ENCODE measurements around the gene CCNI. TPM values are rescaled to one million over a fixed set of nuclear protein-coding genes. Genes with fewer than 3 reads are reported as not detected.
"Not testable (repeated sequence)": the region's sequence is repeated elsewhere in the genome, so short reads cannot be mapped to it uniquely, and the experiment has no call there.

CCNI gene
- total RNA-seq, 4 donors from 2014 or later: 302 to 449 (median 371) TPM

GRCh38 chr4:77040854-77041725 lies 34.7 kb downstream of the CCNI start:
- Histone ChIP-seq H3K9me3 (no peaks in the 10 kb centered on the region), H3K4me1 (peaks cover 11 to 16% of the 10 kb centered on the region in 2 donors), H3K4me3 (replicated peaks in 1 of 3) (no peak overlapping the region), H3K27me3 (no peaks in the 10 kb centered on the region), H3K36me3 (peaks cover 0 to 1% of the 10 kb centered on the region in 2 donors), H3K27ac (no peak overlapping the region)
- WGBS, 2 donors: 94 to 96% methylated on average over 2 of the region's 2 CpGs
- TF ChIP-seq, protein P1, sequence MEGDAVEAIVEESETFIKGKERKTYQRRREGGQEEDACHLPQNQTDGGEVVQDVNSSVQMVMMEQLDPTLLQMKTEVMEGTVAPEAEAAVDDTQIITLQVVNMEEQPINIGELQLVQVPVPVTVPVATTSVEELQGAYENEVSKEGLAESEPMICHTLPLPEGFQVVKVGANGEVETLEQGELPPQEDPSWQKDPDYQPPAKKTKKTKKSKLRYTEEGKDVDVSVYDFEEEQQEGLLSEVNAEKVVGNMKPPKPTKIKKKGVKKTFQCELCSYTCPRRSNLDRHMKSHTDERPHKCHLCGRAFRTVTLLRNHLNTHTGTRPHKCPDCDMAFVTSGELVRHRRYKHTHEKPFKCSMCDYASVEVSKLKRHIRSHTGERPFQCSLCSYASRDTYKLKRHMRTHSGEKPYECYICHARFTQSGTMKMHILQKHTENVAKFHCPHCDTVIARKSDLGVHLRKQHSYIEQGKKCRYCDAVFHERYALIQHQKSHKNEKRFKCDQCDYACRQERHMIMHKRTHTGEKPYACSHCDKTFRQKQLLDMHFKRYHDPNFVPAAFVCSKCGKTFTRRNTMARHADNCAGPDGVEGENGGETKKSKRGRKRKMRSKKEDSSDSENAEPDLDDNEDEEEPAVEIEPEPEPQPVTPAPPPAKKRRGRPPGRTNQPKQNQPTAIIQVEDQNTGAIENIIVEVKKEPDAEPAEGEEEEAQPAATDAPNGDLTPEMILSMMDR (IDR thresholded peaks at IDR 0.05): no peak
- TF ChIP-seq POLR2A (IDR thresholded peaks at IDR 0.05): no peak
- intact Hi-C loops (cut with DNase I): no loop called here
- no peak for DNase-seq

DNA sequence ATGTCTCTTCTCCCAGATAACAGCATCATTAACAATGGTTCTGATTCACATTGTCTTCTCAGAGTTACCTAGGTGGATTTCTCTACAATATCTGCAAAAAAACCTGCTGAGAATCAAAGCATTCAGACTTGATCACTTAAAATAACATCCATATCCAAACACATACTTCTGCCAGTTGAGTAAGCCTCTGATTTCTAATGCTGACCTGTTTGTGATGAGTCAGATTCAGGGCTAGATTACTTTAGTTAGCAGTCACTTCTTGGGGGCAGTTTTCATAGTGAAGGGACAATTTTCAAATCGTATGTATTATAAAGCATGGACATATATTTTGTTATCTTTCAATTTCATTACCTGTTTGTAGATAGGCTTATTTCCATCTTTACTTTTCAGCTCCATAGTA lies 35.5 kb downstream of the CCNI start:
- no peak overlapping the region for H3K27ac ChIP-seq
- intact Hi-C loops (cut with DNase I): no loop called here

GRCh38 chr4:77039796-77040195 lies 36.0 kb downstream of the CCNI start:
- H3K27me3 ChIP-seq: no peaks in the 10 kb centered on the region
- intact Hi-C loops (cut with DNase I): no loop called here

More for the DNA sequence above, 35.5 kb downstream of the CCNI start:
- H3K4me1 ChIP-seq: peaks cover 11 to 16% of the 10 kb centered on the region in 2 donors
- H3K9me3 ChIP-seq: no peaks in the 10 kb centered on the region
- no peak for DNase-seq
- no peak overlapping the region for H3K4me3 ChIP-seq (replicated peaks in 1 of 3)
- TF ChIP-seq, protein P1 (IDR thresholded peaks at IDR 0.05): no peak
- no peak for TF ChIP-seq POLR2A (IDR thresholded peaks at IDR 0.05)
- 78 to 85% methylated on average over 1 of the region's 1 CpG for WGBS, 2 donors
- no peaks in the 10 kb centered on the region for H3K27me3 ChIP-seq
- H3K36me3 ChIP-seq: no peaks in the 10 kb centered on the region

GRCh38 chr4:77037736-77038135 lies 38.1 kb downstream of the CCNI start:
- no peak overlapping the region for H3K4me3 ChIP-seq (replicated peaks in 1 of 3)
- no peak overlapping the region for H3K27ac ChIP-seq
- intact Hi-C loops (cut with DNase I): no loop called here
- no peak for TF ChIP-seq POLR2A (IDR thresholded peaks at IDR 0.05)
- TF ChIP-seq, protein P1 (IDR thresholded peaks at IDR 0.05): no peak
- DNase-seq: no peak
- 95 to 96% methylated on average over 3 of the region's 3 CpGs for WGBS, 2 donors
- no peaks in the 10 kb centered on the region for H3K27me3 ChIP-seq
- H3K4me1 ChIP-seq: peaks cover 4 to 8% of the 10 kb centered on the region in 2 donors
- no peaks in the 10 kb centered on the region for H3K9me3 ChIP-seq
- H3K36me3 ChIP-seq: no peaks in the 10 kb centered on the region

More at GRCh38 chr4:77039796-77040195, 36.0 kb downstream of the CCNI start:
- no peaks in the 10 kb centered on the region for H3K9me3 ChIP-seq
- WGBS, 2 donors: 88 to 91% methylated on average over 2 of the region's 2 CpGs
- TF ChIP-seq, protein P1 (IDR thresholded peaks at IDR 0.05): no peak
- no peak for TF ChIP-seq POLR2A (IDR thresholded peaks at IDR 0.05)
- peaks cover 11 to 16% of the 10 kb centered on the region in 2 donors for H3K4me1 ChIP-seq
- H3K4me3 ChIP-seq (replicated peaks in 1 of 3): no peak overlapping the region
- no peaks in the 10 kb centered on the region for H3K36me3 ChIP-seq
- no peak for DNase-seq
- no peak overlapping the region for H3K27ac ChIP-seq

GRCh38 chr4:77037168-77037567 lies 38.6 kb downstream of the CCNI start:
- H3K4me1 ChIP-seq; H3K27ac ChIP-seq; H3K9me3 ChIP-seq; H3K36me3 ChIP-seq; DNase-seq; H3K27me3 ChIP-seq; intact Hi-C loops (cut with DNase I); H3K4me3 ChIP-seq (replicated peaks in 1 of 3): not testable (repeated sequence)
- 94 to 96% methylated on average over 5 of the region's 5 CpGs for WGBS, 2 donors
